ENCODE results near the gene EPHA7. TPM values are rescaled to one million over a fixed set of nuclear protein-coding genes. Genes with fewer than 3 reads are reported as not detected.

Gene EPHA7
- total RNA-seq, 2 donors from 2014 or later: 0.14 to 1.8 TPM

- Histone ChIP-seq H3K27ac (no peak overlapping the region), H3K9me3 (no peaks in the 10 kb centered on the region), H3K36me3 (no peaks in the 10 kb centered on the region), H3K4me3 (no peak overlapping the region), H3K27me3 (replicated peaks; ENCODE audit: insufficient read depth) (no peaks in the 10 kb centered on the region), H3K4me1 (ENCODE audit: control insufficient read depth in 1 of 2, low read depth in 2 of 2) (no peaks in the 10 kb centered on the region)
- TF ChIP-seq CTCF (IDR thresholded peaks at IDR 0.05): no peak
- no peak for ATAC-seq (ENCODE audit: insufficient number of reproducible peaks, low FRiP score, low read depth)
- DNase-seq (ENCODE audit: low spot score): no peak
These were observed 18.1 kb upstream of the EPHA7 start for GRCh38 chr6:93437491-93437890.

- H3K4me3 ChIP-seq: no peak overlapping the region
- no peak for ATAC-seq (ENCODE audit: insufficient number of reproducible peaks, low FRiP score, low read depth)
- TF ChIP-seq CTCF (IDR thresholded peaks at IDR 0.05): no peak
- no peaks in the 10 kb centered on the region for H3K27me3 ChIP-seq (replicated peaks; ENCODE audit: insufficient read depth)
- DNase-seq (ENCODE audit: low spot score): no peak
- no peaks in the 10 kb centered on the region for H3K4me1 ChIP-seq (ENCODE audit: control insufficient read depth in 1 of 2, low read depth in 2 of 2)
- H3K27ac ChIP-seq: no peak overlapping the region
- no peaks in the 10 kb centered on the region for H3K9me3 ChIP-seq
- H3K36me3 ChIP-seq: no peaks in the 10 kb centered on the region
These were observed 14.2 kb upstream of the EPHA7 start for GRCh38 chr6:93433592-93433991.

- no peak overlapping the region for H3K4me3 ChIP-seq
- H3K4me1 ChIP-seq (ENCODE audit: control insufficient read depth in 1 of 2, low read depth in 2 of 2): no peaks in the 10 kb centered on the region
- H3K27me3 ChIP-seq (replicated peaks; ENCODE audit: insufficient read depth): no peaks in the 10 kb centered on the region
- H3K27ac ChIP-seq: no peak overlapping the region
- H3K36me3 ChIP-seq: no peaks in the 10 kb centered on the region
- no peak for DNase-seq (ENCODE audit: low spot score)
- TF ChIP-seq CTCF (IDR thresholded peaks at IDR 0.05): peak; percentile 10
- H3K9me3 ChIP-seq: no peaks in the 10 kb centered on the region
- ATAC-seq (ENCODE audit: insufficient number of reproducible peaks, low FRiP score, low read depth): no peak
These were observed 5.1 kb upstream of the EPHA7 start for GRCh38 chr6:93424303-93425064.

- H3K27me3 ChIP-seq (replicated peaks; ENCODE audit: insufficient read depth): peaks cover 4% of the 10 kb centered on the region
- no peak overlapping the region for H3K4me3 ChIP-seq
- H3K36me3 ChIP-seq: no peaks in the 10 kb centered on the region
- no peak overlapping the region for H3K27ac ChIP-seq
- DNase-seq (ENCODE audit: low spot score) (no peak), ATAC-seq (ENCODE audit: insufficient number of reproducible peaks, low FRiP score, low read depth) (no peak)
- H3K9me3 ChIP-seq: no peaks in the 10 kb centered on the region
- TF ChIP-seq CTCF (IDR thresholded peaks at IDR 0.05): no peak
- peaks cover 4 to 8% of the 10 kb centered on the region in 2 donors for H3K4me1 ChIP-seq (ENCODE audit: control insufficient read depth in 1 of 2, low read depth in 2 of 2)
These were observed 4.2 kb upstream of the EPHA7 start for GRCh38 chr6:93423542-93423941.

GRCh38 chr6:93420163-93420795 lies 920 bp upstream of the EPHA7 start:
- H3K36me3 ChIP-seq: no peaks in the 10 kb centered on the region
- H3K27me3 ChIP-seq (replicated peaks; ENCODE audit: insufficient read depth): peaks cover 28% of the 10 kb centered on the region
- H3K27ac ChIP-seq: no peak overlapping the region
- no peak for TF ChIP-seq CTCF (IDR thresholded peaks at IDR 0.05)
- H3K4me3 ChIP-seq: peak overlapping the region; percentile 70
- DNase-seq (ENCODE audit: low spot score) (no peak), ATAC-seq (ENCODE audit: insufficient number of reproducible peaks, low FRiP score, low read depth) (no peak)
- no peaks in the 10 kb centered on the region for H3K9me3 ChIP-seq
- H3K4me1 ChIP-seq (ENCODE audit: control insufficient read depth in 1 of 2, low read depth in 2 of 2): peaks cover 20 to 30% of the 10 kb centered on the region in 2 donors
